GM19238 (cell line): ENCODE measurements around the gene LMAN2.

ENCODE experiments used
- DNase-seq: peaks from one replicate; pipeline ENCODE4 v3.0.0; 2011; ENCODE audit warnings: low spot score; ENCODE audit not compliant: insufficient read length

LMAN2 gene, protein sequence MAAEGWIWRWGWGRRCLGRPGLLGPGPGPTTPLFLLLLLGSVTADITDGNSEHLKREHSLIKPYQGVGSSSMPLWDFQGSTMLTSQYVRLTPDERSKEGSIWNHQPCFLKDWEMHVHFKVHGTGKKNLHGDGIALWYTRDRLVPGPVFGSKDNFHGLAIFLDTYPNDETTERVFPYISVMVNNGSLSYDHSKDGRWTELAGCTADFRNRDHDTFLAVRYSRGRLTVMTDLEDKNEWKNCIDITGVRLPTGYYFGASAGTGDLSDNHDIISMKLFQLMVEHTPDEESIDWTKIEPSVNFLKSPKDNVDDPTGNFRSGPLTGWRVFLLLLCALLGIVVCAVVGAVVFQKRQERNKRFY

DNA sequence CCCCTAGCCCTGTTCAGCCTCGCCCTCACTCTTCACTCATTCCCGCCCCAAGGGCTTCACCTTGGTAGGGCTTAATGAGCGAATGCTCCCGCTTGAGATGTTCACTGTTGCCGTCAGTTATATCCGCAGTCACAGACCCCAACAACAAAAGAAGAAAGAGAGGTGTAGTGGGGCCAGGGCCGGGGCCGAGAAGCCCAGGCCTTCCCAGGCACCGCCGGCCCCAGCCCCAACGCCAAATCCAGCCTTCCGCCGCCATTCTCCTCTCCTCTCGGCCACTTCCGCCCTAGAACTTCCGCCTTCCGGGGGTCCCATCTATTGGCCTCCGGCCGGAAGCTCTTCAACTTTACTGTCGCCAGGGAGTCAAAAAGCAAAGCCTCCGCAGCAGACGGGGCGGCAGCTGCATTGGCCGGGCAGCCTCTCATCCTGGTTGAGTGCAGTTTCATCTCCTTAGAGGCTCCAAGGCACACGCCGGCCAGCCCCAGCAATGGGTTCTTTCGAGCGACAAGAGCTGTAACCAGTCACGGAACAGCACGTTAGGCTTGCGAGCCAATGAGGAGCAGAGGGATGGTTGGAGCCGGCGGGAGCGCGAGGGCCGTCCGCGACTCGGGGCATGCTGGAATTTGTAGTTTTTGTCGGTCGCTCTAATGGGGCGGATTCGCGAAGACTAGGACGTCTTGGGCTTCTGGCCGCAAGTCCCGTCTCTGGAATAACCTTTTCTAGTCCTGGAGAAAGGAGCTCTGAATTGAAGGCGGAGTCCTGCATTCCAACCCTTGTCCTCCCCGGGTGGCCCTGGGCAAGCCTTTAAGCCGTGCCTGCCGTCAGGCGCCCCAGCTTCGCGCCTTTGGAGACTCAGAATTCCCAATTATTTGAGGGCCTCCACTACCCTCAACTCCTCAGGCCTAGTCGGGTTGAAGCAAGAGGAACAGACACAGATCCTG is at the start of gene LMAN2:
TSS of gene LMAN2 (minus strand) at position 277 of the 938 bp plus-strand sequence. CDS start at position 256, 21 bp downstream.
- peak; percentile 92 for DNase-seq

DNA sequence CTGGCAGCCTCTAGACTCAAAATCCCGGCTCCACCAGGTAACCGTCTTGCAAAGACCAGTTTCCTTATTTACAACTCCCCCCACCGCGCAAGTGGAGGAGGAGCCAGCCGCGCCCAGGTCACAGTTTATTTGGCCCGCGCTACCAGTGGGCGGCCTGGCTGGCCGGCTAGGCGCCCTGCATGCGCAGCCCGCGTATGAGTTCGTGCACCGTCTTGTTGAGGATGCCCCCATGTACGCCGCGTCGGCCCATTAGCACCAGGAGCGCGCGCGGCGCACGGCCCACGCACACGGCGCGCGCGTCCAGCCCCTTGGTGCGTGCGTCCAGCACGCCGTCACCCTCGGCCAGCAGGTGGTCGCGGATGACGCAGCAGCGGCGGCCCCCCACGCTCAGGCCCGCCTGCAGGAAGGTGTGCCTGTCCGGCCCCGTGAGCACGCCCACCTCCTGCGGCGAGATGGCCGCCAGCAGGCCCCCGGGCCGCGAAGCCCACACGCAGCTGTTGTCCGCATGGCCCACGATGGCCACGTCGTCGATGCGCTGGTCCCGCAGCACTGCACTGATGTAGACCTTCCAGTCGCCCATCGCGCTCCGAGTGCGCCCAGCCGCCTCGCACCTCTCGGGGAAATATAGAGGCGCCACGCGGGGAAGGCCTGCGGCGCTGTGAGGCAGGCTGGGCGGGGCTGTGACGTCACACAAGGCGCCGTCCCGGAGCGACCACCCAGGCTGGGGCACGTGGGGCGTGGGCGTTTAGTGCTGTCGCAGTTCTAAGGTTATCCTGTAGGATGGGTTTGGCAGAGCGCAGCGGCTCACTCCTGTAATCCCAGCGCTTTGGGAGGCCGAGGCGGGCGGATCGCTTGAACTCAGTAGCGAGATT is 48.8 kb upstream of the LMAN2 start, which contains the start of gene PFN3:
TSS of gene PFN3 (minus strand) at position 665 of the 872 bp plus-strand sequence. CDS start at position 580, 85 bp downstream.
- DNase-seq = no peak

DNA sequence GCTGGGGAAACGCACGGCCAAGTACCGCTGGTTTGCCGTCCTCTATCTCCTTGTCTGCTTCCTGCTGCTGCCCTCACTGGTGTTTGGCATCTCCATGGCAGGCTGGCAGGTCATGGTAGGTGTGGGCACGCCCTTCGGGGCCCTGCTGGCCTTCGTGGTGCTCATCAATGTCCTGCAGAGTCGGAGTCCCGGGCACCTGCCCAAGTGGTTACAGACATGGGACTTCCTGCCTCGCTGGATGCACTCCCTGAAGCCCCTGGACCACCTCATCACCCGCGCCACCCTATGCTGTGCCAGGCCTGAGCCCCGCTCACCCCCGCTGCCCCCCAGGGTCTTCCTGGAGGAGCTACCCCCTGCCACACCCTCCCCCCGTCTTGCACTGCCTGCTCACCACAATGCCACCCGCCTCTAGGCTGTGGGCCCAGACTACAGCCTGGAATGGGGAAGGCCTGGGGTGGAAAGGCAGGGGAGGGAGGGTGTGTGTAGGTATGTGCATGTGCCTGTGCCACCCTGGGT is 46.5 kb upstream of the LMAN2 start:
- no peak for DNase-seq

DNA sequence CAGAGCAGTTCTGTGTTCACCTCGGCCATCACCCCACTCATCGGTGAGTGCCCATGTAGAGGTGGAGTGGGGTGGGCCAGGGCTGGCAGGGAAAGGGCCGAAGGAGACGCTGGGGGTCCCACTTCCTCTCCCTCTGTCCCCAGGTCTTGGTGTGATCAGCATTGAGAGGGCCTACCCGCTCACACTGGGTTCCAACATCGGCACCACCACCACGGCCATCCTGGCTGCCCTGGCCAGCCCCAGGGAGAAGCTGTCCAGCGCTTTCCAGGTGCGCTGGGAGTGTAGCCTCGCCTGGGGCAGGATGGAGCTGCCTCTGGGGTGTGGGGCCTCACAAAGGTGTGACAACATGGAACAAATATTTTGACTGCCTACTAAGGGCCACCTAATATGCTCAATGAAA is 45.3 kb upstream of the LMAN2 start:
- DNase-seq = no peak

DNA sequence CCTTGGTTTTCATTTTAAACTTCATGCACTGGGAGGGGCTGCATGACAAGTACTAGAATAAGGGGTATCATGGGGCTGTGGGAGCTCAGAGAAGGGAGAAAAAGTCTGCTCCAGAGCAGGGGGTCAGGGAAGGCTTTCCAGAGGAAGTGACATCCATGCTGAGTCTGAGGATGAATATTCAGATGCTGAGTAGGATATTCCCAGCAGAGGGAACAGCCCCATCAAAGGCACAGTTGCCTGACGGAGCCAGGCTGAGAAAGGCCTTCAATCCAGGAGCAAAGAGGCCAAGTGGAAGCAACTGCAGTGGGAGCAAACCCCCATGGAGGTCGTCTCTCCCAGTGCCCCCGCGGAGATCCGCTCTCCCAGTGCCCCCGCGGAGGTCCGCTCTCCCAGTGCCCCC is 44.6 kb upstream of the LMAN2 start:
- no peak for DNase-seq

DNA sequence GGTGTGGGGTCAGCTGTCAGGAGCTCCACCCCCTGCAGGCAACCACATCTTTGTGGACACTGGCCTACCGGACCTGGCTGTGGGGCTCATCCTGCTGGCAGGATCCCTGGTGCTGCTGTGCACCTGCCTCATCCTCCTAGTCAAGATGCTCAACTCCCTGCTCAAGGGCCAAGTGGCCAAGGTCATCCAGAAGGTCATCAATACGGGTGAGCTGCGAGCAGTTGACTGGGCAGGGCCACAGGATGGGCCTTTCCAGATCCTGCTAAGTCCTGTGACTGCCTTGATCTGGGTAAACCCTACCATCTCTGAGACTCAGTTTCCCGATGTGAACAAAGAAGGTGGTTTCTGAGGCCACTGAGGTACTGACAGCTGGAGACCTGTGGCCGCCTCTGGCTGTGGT is 42.5 kb upstream of the LMAN2 start:
- DNase-seq = no peak

DNA sequence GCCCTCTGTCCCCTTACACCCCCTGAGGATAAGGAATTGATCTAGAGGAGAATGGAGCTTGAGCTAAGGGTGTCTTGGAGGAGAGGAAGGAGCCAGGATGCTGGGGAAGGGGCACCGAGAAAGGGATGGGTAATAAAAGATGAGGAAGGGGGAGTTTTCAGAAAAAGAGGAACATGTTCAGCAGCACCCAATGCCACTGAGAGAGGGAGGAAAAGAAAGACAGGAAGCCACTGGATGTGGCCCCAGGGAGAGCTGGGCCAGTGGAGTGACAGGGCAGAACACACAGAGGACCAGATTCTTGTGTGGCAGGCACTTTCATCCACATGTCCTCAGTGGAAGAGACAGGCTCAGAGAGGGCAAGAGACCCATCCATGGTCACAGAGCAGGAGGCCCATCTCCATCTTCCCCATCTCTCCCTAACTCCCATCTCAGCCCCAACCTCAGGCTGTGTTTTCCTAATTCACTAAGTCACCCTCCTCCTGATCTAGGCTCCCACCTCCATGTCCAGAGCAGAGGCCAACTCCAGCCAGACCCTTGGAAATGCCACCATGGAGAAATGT is 41.8 kb upstream of the LMAN2 start:
- no peak for DNase-seq

DNA sequence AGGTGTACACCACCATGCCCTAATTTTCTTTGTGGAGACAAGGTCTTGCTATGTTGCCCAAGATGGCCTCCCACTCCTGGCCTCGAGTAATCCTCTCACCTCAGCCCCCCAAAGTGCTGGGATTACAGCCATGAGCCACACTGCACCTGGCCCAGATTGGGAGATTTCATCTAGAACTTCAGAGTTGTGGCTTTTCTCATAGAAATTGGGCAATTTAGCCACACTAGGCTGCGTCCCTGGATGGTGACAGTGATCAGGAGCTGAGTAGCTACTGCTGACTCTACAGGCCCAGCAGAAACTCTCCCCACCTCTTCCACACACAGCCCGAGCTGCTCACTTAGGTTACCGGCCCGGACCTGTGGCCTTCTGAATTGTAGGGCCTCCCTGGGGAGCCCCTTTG is 41.3 kb upstream of the LMAN2 start:
- no peak for DNase-seq

DNA sequence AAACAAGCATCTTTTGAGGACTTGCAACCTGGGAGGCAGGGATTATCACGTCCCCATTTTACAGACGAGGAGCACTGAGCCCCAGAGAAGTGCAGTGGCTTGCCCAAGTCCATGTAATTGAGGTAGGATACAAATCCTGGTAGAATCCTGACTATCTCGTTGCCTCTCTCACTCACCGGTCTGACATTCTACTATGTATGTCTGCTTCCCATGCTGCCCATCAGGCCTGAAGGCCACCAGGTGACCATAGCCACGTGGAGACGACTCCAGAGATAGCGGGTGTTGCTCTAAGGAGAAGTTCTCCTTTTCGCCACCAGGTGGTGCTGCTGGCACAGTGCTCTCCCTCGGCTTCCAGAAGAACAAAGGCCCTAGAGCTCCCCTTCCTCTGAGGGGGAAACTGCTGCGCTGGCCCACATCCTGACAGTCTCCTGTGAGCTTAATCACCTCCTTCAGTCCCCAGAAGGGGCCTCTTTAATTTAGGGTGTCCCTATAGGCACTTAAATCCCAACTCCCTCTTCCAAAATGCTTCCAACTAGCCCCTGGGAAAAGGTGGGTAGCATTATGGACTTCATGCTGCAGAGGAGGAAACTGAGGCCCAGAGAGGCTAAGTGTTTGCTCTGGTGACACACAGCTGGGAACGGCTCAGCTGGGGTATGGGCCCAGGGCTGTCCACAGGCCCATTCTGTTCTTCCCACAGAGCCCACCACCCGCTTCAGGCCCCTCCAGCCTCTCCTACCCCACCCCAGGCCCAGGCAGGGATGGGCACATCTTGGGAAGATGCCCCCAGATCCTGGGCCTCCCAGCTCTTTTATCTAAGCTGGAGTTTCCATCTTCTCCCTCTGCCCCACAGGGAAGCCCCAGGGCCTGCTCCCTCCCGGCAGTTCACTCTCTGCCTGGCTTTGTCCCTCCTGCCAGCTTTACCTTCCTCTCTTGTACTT is 39.2 kb upstream of the LMAN2 start:
- peak; percentile 95 for DNase-seq

DNA sequence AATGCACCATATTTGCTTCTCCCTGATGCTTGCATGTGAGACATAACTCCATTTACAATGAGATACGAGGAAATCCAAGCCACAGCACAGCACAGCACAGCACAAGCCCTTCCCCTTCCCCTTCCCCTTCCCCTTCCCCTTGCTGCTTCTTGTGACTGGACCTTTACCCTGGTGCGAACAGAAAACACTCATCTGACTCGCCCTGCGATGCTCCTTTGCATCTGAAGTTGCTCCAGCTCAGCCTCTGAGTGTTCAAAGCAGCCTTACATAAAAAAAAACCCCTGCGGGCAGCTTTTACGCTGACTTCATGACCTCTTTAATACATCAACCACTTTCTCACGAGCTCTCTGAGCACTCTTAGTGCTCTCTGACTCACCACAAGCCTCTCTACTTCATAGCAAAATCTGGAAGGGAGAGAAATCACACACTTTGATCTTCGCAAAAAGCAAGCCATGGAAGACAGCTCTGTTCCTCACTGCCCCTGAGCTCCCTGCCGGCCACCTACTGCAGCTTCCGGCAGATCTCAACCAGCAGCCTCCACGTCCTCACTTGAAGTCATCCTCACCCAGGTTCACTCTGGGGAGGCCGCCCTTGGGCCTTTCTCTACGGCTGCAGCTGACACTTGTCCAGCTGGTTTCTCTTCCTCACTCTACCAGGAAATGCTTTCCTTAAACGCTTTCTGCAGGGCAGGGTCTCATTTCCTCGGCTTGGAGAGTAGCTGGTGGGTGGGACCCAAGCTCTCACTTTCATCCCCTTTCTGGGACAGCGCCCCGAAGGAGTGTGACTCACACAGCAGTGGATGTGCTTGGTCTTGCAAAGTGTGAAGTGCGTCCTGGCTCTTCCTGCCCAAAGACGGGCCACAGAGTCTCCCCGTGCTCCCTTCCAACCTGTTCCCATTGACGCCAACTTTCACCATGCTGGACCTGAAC is 38.0 kb upstream of the LMAN2 start:
- peak; percentile 37 for DNase-seq

DNA sequence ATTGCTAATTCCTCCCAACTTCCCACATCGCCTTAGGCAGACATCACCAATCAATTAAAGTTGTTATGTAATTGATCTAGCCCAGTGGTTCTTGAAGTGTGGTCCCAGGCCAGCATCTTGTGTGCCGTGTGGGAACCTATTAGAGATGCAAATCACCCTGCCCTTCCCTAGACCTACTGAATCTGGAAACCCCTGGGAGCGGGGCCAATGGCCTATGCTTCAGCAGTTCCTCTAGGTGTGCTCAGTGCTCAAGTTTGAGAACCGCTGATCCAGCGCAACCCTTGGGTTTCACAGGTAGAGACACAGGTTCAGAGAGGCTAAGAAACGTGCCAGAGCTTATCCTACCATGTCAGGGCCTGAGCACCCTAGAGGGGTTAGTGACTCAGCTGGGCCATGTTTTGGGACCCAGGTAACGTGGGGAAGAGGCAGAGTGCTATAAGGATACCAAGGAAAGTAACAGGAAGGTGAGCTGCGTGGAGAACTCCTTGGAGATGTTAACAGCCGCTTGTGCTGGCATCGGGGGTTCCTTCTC is 37.1 kb upstream of the LMAN2 start:
- DNase-seq = no peak

DNA sequence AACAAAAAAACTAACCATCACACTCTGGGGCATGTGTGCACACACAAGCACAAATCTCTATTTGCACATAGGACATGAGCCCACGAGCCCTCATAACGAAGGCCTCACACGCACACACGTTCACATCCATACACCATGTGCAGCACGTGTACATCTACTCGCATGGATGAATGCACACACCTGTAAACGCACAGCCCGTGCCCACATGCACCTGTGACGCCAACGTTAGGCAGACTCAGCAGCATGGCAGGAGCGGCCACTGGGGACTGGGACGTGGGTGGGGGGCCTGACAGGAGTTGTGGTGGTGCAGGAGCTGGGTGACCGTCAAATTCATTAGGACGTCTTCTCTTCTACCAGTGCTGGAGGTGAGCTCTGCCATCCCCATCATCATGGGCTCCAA is 35.9 kb upstream of the LMAN2 start:
- DNase-seq = no peak

DNA sequence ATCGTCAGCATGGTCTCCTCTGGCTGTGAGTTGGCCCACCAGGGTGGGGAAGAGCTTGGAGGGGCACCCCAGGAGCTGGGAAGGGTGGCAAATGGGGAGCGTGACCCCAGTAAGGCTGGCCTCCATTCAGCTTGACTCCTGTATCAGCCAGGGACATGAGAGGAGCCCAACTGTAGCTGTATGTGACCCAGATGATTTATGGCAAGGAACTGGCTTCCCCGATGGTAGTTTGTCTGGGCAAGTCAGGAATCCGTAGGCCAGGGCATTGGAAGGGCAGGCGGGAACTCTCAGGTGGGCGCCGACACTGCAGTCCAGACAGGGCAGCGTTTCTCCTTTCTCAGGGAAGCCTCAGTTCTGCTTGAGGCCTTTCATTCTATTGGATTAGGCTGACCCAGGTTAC is 35.1 kb upstream of the LMAN2 start:
- DNase-seq = no peak

DNA sequence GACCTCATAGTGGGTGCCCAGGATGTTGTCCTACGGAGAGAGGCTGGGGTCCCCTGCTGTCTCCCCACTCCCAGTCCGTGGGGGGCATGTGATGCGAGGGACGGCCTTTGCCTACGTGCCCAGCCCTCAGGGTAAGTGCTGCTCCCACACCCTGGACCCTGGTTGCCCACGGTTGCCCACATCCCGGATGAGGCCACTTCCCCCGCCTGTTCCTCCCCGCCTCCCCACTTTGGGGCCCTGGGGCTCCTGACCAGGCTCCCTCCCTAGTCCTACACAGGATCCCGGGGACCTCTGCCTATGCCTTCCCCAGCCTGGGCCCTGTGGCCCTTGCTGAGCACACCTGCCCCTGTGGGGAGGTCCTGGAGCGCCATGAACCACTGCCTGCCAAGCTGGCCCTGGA is 34.3 kb upstream of the LMAN2 start:
- no peak for DNase-seq

DNA sequence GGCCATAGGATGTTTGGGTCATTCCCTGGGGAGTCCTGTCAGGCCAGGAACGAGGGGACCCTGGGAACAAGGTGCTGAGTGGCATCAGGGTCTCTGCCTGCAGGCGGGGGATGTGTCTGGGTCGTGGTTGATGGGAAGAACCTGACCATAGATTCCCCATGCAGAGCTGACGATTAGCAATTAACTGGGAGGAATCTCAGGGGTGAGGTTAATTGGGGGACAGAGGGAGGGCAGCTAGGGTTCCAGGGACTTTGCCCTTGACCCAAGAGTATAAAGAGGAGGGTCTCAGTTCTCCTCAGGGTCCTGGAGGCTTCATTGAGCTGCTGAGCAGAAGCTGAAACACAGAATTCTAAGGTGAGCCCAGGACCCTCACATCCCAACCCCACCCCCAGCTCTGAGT is 32.7 kb upstream of the LMAN2 start, which contains the start of gene SLC34A1:
TSS of gene SLC34A1 (plus strand) at position 301 of the 400 bp plus-strand sequence. CDS start 1,308 bp downstream, outside the sequence.
- DNase-seq = no peak

DNA sequence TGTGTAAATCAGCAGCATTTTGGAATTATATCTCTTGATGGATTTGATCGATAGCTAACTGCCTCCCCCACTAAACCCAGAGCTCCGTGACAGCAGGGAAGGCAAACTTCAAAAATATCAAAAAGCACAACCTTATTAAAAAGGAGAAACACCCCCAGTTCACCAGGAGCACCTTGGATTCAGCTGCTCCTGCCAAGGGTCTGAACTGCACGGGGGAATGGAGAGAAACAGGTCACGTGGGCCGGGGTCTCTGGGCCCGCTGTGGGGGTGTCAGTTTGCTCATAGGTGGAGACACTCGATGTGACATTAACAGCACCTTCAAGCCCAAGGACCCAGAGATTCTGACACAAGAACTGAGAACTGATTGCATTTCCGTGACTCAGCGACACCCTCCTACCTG is 31.7 kb upstream of the LMAN2 start:
- DNase-seq = no peak

DNA sequence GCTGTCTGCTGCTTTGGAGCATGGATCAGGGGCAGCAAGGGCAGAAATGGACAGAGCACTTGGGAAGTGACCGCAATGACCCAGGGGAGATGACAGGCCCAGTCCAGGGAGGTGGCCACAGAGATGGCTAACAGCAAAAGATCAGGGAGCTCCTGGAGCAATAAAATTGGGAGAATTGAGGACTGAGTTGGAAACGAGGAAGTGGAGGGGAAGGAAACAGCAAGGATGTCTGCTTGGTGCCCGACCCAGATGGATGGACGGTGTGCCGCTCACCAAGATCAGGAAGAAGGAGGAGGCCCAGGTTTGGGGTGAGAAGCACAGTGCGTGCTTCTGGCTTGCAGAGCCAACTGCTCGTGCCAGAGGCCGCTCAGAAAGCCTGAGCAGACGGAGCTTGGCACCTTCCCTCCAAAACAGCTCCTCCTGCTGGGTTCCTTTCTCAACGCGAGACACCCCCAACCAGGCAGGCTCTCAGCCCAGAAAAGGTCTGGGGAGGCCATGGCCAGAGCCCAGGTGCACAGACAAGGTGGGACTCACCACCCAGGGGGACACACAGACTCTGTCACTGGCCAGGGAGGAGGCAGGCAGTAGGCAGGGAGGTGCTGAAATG is 31.1 kb upstream of the LMAN2 start:
- no peak for DNase-seq

DNA sequence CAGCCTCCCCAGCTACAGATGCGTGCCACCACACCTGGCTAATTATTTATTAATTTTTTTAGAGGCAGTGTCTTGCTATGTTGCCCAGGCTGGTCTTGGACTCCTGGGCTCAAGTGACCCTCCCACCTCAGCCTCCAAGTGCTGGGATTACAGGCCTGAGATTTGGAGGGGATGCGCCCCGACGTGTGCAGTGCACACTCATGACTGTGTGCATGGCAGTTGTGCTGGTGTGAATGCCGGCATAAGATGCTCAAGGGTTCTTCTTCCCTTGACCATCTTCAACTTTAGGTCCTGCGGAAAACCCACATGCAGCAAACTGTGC is 29.3 kb upstream of the LMAN2 start:
- DNase-seq = no peak
